ENCODE data around the gene HMGN4. TPM values are rescaled to one million over a fixed set of nuclear protein-coding genes. Genes with fewer than 3 reads are reported as not detected.
A peak's percentile ranks its signal among the peaks of the same experiment; 100 is the strongest.

HMGN4 gene
- total and polyA plus RNA-seq, 9 of the 15 experiments (the other 6 are each of a cell fraction or from before 2014, with no cell fraction given), result 35.4 to 134 (median 94.1) TPM

DNA sequence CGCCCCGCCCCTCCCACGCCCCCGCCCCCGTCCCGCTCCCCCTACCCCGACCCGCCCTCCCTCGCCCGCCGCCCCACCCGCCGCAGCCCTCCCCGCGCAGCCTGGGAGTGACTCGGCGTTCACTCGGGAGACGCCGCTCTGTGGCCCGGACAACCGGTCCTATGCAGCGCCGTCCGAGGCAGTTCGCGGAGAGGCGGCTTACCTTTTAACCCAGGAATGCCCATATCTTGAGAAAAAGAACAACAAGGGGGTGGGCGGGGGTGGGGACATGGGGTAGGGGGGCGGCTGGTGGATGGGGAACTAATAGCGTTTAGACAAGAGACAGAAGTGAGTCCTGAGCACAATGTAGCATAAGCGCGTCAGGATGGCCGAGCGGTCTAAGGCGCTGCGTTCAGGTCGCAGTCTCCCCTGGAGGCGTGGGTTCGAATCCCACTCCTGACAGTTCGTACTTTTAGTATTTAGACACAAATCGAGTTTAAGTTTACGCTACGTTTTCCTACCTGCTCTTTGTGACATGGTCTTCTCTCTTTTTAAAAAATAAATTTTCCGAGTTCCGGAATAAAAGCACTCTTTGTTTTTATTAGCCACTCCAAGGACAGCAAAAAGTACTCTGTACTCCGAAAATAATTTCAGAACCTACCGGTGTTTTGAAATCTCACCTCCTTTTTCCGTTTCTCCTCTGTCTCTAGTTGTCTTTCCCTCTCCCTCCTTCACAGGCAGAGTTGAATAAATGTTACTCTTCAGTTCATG, 17.1 kb upstream of the HMGN4 start (continued):
- TF ChIP-seq ZNF407 (IDR thresholded peaks at IDR 0.05; ENCODE audit: low read depth) (peak; percentile 76), STAT5B (CRISPR knock-in tag; IDR thresholded peaks at IDR 0.05) (no peak), XRCC5 (IDR thresholded peaks at IDR 0.05; ENCODE audit: low read depth, low read length) (no peak), HDAC1 (IDR thresholded peaks at IDR 0.05) (peak in 1 of 2 experiments; percentile 34; a peak in 1 of 4 replicates), HDAC3 (IDR thresholded peaks at IDR 0.05; ENCODE audit: borderline replicate concordance, partially characterized antibody) (peak; percentile 72), SMC3 (conservative IDR thresholded peaks at IDR 0.05; ENCODE audit: insufficient read depth, low read depth, low read length) (0 out of 2 replicates have a peak, but pooled peaks have one; percentile 23), CBX2 (IDR thresholded peaks at IDR 0.05; ENCODE audit: insufficient read depth, low read length, poor library complexity, severe bottlenecking) (no peak), SMARCA5 (IDR thresholded peaks at IDR 0.05) (peak; percentile 49; the same call in 1 of the 2 replicates), PCBP2 (IDR thresholded peaks at IDR 0.05; ENCODE audit: low read depth, low read length, poor library complexity, severe bottlenecking) (no peak), HEY1 (CRISPR knock-in tag; IDR thresholded peaks at IDR 0.05; ENCODE audit: borderline replicate concordance) (0 out of 2 replicates have a peak, but pooled peaks have one; percentile 43), COPS2 (conservative IDR thresholded peaks at IDR 0.05) (no peak)
- TF ChIP-seq, protein P1, sequence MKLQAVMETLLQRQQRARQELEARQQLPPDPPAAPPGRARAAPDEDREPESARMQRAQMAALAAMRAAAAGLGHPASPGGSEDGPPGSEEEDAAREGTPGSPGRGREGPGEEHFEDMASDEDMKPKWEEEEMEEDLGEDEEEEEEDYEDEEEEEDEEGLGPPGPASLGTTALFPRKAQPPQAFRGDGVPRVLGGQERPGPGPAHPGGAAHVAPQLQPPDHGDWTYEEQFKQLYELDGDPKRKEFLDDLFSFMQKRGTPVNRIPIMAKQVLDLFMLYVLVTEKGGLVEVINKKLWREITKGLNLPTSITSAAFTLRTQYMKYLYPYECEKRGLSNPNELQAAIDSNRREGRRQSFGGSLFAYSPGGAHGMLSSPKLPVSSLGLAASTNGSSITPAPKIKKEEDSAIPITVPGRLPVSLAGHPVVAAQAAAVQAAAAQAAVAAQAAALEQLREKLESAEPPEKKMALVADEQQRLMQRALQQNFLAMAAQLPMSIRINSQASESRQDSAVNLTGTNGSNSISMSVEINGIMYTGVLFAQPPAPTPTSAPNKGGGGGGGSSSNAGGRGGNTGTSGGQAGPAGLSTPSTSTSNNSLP (IDR thresholded peaks at IDR 0.05; ENCODE audit: borderline replicate concordance, low read depth, low read length), result no peak
- TF ChIP-seq, protein P2, sequence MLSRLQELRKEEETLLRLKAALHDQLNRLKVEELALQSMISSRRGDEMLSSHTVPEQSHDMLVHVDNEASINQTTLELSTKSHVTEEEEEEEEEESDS (CRISPR knock-in tag; IDR thresholded peaks at IDR 0.05), result no peak
- TF ChIP-seq, protein P3, sequence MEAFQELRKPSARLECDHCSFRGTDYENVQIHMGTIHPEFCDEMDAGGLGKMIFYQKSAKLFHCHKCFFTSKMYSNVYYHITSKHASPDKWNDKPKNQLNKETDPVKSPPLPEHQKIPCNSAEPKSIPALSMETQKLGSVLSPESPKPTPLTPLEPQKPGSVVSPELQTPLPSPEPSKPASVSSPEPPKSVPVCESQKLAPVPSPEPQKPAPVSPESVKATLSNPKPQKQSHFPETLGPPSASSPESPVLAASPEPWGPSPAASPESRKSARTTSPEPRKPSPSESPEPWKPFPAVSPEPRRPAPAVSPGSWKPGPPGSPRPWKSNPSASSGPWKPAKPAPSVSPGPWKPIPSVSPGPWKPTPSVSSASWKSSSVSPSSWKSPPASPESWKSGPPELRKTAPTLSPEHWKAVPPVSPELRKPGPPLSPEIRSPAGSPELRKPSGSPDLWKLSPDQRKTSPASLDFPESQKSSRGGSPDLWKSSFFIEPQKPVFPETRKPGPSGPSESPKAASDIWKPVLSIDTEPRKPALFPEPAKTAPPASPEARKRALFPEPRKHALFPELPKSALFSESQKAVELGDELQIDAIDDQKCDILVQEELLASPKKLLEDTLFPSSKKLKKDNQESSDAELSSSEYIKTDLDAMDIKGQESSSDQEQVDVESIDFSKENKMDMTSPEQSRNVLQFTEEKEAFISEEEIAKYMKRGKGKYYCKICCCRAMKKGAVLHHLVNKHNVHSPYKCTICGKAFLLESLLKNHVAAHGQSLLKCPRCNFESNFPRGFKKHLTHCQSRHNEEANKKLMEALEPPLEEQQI (IDR thresholded peaks at IDR 0.05), result peak; percentile 37

All from K562 (cell line).